Measurements from ENCODE around the gene MVB12B.

DNA sequence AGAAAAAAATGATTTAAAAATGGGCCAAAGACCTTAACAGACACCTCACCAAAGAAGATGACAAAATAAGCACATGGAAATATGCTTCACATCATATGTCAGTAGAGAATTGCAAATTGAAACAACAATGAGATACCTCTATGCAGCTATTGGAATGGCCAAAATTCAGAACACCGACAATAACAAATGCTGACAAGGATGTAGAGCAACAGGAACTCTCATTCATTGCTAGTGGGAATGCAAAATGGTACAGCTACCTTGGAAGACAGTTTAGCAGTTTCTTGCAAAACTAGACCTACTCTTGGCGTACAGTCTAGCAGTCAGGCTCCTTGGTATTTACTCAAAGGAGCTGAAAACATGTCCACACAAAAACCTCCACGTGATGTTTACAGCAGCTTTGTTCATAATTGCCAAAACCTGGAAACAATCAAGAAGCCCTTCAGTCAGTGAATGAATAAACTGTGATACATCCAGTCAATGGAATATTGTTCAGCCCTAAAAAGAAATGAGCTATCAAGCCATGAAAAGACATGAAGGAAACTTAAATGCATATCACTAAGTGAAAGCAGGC is 10.5 kb upstream of the MVB12B start:
- TF ChIP-seq, protein P1, sequence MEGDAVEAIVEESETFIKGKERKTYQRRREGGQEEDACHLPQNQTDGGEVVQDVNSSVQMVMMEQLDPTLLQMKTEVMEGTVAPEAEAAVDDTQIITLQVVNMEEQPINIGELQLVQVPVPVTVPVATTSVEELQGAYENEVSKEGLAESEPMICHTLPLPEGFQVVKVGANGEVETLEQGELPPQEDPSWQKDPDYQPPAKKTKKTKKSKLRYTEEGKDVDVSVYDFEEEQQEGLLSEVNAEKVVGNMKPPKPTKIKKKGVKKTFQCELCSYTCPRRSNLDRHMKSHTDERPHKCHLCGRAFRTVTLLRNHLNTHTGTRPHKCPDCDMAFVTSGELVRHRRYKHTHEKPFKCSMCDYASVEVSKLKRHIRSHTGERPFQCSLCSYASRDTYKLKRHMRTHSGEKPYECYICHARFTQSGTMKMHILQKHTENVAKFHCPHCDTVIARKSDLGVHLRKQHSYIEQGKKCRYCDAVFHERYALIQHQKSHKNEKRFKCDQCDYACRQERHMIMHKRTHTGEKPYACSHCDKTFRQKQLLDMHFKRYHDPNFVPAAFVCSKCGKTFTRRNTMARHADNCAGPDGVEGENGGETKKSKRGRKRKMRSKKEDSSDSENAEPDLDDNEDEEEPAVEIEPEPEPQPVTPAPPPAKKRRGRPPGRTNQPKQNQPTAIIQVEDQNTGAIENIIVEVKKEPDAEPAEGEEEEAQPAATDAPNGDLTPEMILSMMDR (IDR thresholded peaks at IDR 0.05), result no peak
- no peak for TF ChIP-seq POLR2A (IDR thresholded peaks at IDR 0.05)

All from Peyer's patch (tissue), 4 donors.